HG03469 (cell line): ENCODE results near the gene NPAS3.

Source experiments
- ATAC-seq: cut with Tn5 transposase; IDR thresholded peaks from one replicate; pipeline ENCODE4 v1.9.1; 2021; ENCODE audit warnings: mild to moderate bottlenecking, moderate library complexity, moderate number of reproducible peaks; ENCODE audit not compliant: unreplicated experiment

NPAS3 gene

DNA sequence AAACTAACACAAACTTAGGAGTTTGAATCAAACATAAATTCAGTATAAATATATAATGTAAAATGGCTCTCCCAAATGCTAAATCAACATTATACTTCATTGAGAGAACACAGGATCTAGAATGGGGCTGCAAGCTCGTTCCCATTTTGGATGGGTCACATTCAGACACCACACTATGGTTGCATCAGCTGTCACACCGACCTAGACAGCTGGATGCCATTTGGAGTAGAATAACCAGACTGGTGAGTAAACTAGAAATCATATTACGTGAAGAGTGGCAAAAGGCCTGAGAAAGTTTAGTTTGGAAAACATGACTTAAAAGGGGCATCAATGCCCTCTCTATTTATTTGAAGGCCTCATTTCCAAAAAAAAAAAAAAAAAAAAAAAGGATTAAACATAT, 430.4 kb downstream of the NPAS3 start:
- ATAC-seq: no peak

DNA sequence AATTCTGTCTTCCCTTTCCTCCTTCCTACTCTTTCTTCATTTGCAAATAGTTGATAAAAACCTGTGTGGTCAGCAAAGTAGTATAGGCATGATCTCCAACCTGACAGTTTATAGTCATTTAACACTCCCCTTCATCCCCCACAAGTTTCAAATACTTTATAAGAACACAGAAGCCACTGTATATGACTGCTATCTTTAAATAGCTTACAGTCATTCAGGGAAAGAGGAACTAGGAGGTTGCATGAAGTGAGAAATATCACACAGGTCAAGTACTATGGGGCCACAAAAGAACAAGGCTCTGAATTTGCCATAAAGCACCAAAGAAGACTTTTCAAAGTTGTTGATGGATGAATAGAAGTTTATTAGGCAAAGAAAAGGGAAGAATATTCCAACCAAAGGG, 431.3 kb downstream of the NPAS3 start:
- peak; percentile 80 for ATAC-seq

DNA sequence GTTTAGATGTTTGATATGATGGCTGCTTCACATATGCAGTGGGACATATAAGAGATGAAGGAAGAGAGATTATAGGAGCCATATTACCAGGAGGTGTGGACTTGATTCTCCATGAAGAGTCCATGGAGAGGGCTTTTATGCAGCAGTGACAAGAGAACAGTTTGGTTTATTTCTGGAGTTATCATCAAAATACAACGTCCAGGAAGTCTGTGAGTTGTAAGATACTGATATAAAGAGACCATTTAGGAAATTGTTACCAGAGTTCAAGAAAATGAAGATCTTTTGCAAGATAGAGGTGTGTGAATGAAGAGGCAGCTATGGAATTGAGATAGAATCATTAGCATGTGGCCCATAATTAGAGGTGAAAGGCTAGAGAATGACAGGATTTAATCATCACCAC, 431.7 kb downstream of the NPAS3 start:
- ATAC-seq: no peak

DNA sequence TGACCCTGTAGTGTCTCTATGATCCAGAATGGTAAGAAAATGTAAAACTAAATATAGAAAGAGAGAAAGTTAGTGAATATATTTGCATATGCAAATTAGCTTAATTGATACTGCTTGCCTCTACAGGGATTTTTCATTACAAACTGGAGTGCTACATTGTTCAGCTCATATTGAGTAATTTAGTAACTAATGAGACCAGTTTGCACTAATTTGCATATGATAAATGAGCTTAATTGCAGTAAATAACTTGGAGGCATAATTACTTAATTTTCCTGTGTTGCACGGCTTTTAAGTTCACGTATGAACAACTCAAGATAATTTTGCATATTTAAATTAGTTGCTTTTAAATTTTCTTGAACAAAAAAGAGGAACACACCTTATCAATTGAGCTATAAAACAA, 436.5 kb downstream of the NPAS3 start:
- no peak for ATAC-seq

DNA sequence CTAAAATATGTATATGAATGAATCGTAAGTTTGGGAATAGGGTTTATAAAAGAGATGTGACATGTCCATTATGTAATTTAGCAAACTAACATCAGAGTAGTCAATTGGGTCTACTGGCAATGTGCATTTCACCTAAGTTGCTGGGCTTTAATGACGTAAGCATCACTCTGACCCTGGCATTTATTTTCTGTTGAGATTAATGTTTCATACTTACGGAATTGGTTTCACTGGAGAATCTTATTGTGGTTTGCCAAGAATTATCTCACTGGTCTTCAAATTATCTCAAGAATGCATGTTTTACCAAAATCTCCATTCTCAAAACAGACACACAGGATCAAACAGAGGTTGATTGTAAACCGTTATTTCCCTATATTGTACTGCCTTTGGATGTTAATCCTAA, 437.1 kb downstream of the NPAS3 start:
- no peak for ATAC-seq

DNA sequence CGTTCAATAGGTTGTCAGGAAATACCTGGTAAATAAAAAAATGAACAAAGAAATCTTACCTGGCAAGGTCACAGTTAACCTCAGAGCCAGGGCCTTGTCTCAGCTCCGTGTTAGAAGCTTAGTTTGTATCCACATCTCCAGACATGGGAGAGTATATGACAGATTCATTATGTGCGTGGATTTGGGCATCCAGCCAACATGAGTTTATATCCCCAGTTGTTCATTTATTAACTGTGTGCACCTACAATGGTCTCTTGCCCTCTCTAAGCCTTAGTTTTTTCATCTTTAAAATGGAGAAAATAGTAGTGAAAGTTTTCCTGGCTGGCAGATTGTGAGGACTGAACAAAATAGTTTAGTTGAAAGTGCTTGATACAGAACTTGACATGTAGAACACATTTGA, 437.8 kb downstream of the NPAS3 start:
- no peak for ATAC-seq

DNA sequence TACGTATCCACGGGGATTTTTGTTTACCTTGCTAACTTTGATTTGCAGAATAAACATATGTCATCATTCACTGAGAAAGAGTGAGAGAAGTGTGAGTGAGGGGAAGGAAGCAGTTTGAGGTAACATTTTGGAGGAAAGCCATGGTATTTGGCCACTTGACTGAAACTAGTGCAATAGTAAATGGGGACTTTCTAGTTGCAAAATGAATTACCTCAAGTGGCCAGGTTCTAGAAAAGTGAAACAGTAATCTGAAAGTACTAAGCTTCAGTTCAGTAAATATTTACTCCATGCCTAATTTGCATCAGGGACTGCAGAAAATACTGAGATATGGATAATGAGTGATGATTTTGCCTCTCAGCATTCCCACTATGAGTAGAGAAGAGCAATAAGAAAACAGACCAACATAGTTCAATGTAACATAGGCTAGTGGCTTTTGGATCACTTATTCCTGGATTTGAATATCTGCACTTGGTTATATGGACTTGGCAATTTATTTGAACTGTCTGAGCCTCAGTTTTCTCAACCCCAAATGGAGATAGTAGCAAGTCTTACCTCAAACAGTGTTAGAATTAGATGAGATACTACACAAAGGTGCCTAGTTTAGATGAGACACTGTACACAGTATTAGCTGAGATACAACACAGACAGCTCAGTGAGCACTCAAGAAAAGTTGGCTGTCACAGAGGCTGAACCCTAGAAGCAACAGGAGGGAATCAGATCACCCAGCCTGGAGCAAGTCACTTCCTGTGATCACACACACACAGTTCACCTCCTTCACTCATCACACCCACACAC, 439.1 kb downstream of the NPAS3 start:
- ATAC-seq: no peak

DNA sequence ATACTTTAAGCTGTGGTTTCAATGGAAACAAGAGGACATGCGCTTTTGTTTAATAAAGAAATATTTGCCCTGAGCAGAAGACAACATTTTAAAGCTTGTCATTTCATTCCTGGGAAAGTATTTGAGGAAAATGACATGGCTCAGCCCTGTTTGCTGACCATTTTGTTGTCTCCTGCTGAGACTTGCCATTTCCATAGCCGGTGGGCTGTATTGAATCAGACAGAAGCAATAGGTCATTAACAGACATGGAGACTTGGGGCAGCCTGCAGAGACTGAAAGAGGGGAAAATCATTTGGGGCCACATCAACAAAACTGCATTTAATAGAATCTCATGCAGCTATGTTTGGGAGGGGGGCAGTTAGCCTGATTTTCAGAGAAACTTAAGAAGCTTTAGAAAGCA, 443.0 kb downstream of the NPAS3 start:
- no peak for ATAC-seq

DNA sequence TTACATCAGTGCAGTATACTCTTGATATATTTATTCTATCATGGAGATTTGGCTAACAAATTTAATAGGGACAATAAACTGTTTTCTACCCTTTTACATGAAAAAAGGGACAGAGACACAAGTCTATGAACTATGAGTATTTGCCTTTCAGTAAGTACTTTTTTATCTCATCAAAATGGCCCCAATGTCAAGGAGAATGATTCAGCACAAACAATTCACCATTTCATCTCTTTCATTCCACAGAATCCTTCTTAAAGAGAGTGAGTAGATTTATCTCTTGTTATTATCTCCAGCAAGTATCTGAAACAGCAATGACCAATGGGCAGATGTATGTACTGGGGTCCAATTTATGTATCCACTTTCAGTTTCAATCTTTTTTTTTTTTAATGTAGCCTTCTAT, 447.5 kb downstream of the NPAS3 start:
- no peak for ATAC-seq

DNA sequence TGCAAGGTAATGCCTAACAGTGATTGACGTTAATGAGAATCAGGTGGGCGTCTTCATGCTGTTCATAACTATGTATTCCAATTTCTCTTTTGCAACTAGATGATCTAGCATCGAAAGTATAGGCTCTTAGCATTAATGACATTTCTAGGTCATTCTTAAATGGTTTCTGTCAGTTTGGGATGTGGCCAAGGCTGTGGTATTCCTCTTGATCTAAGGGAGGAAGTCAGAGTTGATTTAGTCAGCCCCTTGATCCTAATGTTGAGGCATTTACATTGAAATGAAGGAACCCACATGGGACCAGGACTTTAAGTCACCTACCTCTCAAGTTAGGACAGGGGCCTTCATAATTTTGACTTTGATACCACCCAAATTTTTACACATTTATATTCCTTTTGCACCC, 448.1 kb downstream of the NPAS3 start:
- ATAC-seq: no peak

DNA sequence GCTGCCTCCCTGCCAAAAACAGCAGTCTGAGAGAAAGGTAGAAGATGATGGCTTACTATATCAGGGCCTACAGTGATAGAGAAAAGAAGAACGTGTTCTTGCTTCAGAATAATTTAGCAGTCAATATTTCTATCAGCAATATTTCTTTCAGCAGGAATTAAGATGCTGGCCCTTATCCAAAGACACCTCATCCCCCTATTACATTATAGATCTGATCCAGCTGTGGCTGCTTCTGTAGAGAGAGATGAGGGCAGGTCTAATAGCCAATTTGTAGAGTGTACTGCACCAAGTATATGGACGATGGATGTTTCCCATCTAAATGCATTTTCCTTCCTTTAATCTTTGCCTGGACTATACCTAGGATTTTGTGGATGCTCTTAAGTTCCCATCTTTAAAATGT, 451.7 kb downstream of the NPAS3 start:
- ATAC-seq: no peak

DNA sequence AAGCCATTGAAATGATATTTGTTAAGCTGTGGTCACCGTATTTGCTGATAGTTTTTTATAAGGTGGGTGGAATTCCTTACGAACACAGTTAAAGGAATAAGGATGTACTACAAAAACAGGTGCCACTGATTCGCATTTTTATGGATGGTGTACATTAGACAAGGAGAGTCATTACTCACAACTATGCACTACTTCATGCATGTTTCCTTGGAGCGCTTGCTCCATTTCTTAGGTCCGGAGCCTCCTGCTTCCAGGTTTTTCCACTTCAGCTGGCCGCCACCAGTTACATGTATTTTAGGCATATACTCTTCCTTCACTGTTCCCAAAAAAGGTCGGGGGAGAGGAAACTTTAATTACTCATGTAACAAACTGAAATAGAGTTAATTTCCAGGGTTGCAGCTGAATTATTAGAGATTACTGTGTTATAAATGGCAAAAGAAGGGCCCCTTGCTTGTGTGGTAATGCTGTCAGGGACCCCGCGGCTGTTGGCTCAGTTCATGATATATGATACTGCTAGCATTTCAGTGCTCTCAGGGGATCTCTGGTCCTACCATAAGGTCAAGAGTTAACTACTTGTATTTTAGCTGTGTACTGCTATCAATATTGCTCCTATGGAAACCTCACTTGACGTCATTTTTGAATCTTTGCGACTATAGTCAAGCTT, 454.7 kb downstream of the NPAS3 start:
- ATAC-seq: no peak

DNA sequence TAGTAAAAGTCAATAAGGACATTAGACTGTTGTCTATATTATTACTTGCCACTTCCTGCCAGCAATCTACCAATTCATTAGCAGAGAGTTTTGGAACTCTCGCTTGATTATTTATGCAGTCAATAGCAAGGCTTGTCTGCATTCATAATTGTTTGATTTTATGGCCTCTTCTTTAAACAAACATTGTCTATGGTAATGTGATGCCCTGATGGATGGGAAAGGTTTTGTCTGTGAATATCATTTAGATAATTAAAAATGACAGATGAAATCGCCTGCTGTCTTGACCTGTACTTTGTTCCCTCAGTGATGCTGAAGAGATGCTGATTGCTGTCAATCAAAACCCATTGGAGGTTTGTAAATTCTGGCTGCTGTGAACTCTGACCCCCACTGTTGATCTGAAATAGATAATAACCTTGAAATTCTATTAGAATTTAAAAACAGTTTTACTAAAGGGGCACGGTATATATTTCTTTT, 455.3 kb downstream of the NPAS3 start:
- ATAC-seq: no peak

DNA sequence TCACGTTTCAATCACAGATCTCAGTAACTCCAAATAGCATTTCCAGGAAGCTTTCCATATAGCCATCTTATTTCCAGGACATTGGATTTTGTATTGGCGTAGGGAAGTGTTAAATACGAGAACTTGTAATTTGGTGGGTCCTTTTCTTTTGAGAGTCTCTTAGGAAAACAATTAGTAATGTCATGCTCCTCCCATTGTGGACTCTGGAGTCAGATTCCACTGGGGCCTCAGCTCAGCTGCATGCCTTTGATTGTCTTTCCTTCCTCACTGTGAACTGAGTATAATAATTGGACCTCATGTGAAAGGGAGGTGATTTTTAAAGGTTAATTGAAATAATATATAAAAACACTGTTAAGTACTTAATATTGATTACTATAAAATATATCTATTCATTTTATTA, 462.6 kb downstream of the NPAS3 start:
- ATAC-seq: no peak

DNA sequence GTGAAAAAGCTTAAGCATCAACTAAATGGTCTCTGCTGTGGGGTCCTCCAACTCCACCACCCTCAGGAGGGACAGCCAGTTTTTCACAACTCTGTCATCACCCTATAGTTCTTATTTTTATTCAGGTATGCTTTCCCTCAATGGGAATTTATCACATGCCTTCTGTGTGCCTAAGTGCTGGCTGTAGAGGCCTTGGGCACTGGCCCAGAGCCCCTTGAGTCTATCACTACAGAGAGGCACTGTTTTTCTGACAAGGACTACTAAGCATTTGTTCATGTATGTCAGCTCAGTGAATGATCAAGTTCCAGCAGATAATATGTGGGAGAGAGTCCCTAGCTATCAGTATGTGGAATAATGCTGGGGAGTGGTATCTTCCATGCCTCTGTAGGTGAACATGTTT, 463.9 kb downstream of the NPAS3 start:
- no peak for ATAC-seq

DNA sequence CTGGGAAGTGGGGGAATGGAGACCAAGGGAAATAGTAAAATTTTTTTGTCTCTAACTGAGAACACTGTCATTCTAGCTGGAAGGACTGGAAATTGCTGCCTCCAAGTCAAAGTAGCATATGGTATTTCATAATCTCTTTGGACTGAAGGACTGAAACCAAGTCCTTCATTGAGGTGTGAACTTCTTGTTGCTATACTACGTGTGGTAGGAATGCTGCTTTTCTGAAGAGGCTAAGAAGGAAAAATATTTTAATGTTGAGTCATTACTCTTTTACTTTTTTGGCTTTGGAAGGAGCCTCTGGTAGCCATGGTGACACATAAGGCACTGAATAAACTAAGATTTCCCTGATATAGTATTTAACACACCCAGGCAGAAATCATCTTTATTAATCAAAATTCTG, 465.4 kb downstream of the NPAS3 start:
- ATAC-seq: no peak

DNA sequence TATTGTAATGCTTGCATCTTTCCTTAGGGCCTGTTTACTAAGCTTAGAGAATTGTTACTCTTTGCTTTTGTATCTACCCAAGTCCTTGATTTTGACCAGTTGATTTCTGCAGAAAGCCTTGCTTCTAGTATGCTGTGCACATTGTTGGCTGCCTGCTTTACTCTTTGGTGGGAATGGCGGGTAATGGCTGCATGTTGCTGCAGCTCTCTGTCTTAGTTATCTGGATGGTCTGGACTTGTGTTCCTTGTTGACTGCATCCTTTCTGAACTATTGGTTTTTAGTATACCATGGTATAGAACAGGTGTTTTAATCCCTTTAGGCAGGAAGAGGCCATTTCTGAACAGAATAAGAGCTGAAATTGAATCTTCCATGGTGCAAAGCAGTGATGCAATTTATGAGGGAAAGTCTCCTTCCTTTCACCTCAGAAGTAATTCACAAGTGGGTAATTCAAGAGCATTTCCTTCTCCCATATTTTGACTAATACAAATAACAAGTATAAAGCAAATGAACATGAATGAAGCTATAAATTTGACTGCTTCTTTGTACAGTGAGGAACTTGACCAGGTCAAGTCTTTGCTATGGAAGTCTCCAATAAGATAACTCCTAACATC, 466.4 kb downstream of the NPAS3 start:
- no peak for ATAC-seq

DNA sequence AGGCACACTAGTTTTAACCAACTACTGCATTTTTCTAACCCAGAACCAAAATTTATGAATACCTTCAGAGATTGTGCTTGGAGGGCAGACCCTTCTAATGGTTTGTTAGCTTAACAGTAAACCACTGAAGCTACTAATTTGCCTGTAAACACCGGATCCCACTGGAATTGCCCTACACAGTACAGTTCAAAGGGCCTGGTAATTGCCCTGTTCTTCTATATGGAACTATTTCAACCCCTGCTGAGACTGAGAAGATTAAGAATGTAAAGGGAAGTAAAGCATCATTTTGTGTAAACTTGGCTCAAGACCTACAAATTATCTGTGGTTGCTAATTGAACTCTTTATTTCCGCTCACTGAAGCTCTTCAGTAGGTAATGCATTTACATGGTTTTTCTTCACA, 468.1 kb downstream of the NPAS3 start:
- no peak for ATAC-seq

DNA sequence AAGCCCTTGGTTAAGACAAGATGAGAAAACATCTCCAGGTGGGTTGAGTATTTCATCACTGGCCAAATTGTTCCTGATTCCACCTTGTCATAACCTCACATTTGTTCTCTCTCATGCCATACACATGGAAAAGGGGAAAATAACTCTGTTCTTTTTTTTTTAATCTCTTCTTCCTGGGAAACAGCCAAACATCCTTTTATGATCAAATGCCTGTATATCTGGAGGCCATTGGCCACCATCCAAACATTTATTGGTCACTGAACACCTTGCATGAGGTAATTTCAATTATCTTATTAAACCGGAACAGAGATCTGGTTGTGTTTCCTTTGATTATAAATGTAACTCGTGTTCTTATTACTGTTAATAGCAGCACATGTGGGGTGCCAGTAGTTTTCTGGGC, 469.6 kb downstream of the NPAS3 start:
- ATAC-seq: no peak

DNA sequence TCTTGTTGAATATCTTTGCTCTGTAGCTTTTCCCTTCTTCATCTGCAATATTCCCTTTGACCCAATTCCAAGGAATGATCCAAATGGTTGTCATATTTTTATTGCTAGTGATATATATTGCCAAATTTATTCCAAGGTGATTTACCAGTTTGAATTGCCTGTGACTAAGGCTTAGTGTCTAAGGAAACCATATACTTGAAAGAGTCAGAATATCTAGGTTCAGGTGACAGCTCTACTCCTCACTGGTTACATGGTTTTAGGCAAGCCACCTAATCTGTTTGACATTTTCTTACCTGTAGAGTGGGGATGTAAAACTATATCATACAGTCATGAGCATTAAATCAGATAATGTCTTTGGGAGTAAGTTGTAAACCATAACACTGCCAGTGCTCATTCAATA, 473.8 kb downstream of the NPAS3 start:
- no peak for ATAC-seq

DNA sequence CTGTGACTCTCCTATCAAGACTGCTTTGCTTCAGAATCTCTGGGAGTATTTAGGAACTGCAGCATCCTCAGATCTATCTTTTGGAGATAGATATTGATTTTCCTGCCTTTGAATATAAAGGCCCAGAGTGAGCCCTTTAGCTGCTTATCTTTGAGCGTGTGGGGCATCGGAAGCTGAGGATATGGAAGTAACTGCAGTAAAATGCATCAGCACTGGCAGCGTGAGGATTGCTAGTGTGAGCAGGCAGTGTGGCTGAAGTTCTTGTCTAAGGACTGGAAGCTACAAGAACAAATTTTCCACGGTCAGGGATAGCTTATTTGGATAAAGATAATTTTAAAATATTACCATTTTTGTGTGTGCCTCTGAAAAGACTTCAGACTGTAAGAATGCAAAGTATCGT, 474.7 kb downstream of the NPAS3 start:
- no peak for ATAC-seq

DNA sequence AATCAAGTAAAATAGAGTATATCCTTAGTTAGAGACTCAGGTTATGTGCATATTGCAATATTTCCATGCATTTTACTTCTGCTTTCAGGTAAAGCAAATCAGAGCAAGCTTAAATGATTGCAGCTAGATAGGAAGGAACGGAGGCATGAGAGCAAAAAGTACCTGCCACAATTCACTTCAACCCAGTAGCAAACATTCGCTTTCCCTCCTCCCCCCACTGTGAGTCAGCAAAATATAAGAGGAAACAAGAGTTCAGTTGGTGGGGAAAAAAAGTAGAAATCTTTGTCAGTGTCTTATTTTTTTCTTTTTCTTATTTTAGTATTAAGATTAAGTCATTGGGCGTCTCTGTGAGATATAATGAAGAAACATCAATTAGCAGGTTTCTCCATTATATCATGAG, 475.4 kb downstream of the NPAS3 start:
- ATAC-seq: no peak
